Right forelimb (tissue), 1 donor: Measurements from ENCODE around the gene KCTD15.

Experiments used
- DNase-seq: peaks from one replicate; pipeline ENCODE4 v3.0.0-alpha.2; 2018

KCTD15 gene, protein sequence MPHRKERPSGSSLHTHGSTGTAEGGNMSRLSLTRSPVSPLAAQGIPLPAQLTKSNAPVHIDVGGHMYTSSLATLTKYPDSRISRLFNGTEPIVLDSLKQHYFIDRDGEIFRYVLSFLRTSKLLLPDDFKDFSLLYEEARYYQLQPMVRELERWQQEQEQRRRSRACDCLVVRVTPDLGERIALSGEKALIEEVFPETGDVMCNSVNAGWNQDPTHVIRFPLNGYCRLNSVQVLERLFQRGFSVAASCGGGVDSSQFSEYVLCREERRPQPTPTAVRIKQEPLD

DNA sequence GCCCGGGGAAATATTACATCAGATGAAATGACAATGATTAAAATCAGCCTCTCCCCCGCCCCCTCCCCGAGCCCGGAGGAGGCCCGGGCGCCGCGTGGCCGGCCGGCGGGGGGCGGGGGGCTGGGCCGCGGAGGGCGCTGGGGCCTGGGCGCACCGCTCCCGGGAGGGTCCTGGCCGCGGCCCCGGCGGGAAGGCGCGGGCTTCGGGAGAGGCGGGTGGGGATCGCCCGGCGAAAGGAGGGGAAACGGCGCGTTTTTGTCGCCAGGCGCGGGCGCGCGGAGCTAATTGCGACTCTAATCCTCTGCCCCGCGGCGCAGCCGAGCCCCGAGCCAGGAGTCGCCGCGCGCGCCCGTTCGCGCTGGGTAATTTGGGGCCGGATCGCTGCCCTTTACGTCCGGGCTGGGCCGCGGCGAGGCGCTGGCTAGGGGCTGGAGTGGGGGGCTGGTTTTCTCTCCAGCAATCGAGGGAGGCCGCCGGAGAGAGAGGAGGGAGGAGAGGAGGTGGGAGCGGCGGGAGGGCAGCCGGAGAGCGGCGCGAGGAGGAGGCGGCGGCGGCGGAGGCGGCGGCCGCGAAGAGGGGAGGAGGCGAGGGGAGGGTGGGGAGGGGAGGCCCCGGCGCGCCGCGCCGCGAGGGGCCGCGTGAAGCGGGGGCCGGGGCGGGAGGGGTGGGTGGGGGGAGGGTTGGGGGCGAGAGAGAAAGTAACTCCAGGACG is at the start of gene KCTD15:
KCTD15 (plus strand) TSS at position 707 of the 712 bp plus-strand sequence. CDS start 3,585 bp downstream, outside the sequence.
- DNase-seq = peak; percentile 82

DNA sequence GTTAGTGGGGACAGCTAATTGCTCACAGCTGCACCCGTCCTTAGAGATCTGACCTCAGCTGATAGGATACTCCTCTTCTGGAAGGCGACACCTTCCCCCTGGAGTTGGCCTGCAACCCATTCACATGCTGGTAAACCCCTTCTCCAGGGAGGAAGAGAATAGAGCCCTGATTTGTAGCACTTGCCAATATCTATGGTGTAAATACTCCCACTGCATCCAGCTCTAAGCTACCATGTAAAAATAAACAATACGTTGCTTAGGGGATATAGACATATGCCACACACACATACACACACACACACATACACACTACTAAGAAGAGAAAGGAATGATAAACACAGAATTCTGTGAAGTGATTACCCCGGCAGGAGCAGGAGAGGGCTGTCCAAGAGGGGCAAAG is 49.4 kb upstream of the KCTD15 start:
- no peak for DNase-seq

DNA sequence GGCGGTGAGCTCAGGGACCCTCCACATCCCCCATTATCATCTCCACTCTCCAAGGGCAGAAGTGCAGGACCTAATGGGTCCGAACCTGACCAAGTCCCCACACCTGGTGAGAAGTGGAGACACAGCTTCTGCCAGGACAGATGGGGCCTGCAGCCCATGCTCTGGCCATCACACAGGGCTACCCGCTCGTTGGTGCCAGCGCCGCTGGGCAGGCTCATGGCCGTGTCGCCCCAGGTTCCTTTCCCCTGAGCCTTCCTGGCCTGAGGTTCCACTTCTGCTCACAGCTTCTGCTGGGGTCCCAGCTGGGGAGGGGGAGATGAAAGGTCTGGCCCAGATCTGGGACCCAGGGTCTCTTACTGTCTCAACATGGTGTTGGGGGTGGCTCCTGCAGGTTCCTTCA is 48.4 kb upstream of the KCTD15 start:
- DNase-seq = no peak

DNA sequence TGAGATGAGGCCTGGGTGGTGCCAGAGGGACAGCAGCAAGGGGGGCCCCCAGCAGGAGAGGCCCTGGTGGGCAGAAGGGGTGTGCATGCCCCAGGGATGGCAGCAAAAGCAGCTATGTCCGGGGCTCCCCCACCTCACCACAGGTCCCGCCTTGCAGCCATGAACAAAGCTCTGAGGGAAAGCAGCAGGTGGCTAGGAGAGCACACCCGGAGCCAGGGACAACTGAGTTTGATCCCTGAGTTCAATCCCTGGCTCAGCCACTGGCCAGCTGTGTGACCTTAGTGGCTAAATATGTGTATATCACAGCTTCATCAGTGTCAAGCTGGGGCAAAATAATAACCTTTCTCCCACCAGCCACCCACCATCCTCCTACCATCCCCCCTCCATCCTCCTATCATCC is 47.7 kb upstream of the KCTD15 start:
- no peak for DNase-seq

DNA sequence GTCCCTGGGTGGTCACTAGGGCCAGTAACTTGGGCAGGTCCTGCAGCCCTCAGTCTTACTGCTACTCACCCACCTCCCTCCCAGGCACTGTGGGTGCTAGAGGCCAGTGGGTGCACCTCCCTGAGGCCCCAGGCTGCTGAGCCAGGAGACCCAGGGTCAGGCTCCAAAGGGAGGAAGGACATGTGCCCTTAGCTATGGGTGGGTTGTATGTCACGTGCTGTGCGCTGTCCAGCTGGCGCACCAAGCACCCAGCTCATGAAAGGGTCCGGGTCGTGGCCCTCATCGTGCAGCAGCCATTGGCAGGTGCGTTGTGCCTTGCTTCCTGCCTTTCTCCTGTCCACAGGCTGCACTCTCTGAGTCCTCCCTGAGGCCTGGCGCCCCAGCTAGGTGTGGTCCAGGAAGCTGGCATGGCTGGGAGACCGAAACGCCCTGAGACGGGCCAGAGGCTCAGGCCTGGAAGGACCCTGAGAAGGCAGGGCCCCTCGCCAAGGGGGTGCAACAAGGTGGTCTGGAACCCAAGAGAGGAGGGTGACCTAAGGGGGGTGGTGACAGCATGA is 47.0 kb upstream of the KCTD15 start:
- DNase-seq = no peak

DNA sequence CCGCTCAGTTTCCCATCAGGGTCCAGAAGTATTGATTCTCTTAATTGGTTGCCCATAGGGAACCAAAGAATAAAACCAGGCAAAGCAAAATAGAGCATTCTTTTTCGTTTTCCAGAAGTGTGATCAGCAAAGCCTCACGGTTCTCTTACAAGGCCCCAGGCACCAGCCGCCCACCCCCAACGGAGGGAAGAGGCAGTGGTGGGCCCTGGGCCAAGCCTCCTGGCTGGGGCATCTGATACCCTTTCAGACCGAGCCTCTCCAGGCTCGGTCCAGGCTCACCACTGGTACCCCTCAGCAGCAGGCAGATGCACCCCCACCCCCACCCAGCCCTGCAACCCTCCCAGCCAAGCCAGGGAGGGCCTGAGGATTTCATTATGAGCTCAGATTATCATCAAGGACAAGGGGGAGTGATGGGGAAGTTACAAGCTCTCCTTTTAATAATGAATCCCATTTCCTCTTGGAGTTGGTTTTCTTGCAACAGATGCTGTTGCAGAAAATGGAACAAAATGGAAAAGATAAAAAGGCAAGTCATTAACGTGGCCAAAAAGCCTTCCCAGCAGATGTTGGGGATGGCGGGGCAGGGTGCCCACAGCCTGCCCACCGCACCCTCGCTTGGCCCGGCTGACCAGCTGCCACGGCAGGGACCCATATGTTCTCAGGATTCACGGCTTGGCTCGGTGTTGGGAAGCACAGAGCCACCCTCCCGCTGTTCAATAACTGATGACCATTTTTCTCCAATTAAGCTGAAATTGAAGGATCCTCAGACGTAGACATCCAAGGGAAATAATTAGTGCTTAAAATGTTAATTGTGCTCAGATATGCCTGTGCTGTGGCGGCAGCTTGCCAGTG is 45.9 kb upstream of the KCTD15 start:
- no peak for DNase-seq

DNA sequence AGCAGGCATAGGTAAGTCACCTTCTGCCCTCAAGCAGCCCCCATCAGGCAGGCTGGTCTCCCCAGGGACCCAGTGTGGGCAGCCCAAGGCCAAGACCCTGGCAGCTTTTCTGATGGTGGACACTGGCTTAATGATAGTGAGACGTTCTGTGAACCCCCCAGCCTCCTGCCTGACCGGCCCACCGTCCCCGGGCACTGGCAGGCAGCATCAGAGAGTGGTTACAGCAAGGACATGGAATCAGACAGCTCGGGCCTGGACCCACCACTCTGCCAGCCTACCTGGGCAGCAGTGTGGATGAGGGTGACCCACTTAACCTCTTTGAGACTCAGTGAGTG is 45.3 kb upstream of the KCTD15 start:
- no peak for DNase-seq

DNA sequence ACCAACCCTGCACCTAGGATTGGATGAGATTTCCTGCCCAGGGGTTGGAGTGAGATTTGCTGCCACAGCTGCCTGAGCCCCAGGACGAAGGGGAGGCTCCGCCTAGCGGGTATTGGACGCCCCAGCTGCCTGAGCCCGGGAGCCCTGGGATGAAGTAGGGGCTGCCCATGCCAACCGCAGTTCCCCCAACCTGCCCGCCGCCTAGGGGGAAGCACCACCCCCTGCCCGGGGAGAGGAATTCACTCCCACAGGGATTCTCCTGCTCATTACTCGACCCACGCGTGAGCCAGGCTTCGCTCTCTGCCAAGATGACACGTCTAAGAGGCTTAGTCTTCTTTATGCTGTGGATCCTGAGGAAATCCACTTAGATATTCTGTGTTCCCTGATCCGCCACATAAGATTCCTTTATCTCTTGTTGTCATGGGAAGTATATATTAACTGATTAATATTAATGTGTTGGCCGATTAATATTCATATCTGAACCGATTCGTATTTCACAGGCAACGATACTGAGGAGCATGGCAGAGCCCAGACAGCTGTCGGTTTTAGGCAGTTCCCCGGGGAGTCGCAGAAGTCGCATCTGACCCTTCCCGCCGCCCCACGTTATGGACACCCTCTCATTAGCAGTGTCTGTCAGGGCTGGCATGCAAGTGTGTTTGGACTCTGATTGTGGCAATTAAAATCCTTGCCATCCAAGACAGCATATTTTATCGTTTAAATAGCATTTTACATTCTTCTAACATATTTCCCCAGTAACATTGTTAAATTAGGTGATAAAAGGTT is 44.5 kb upstream of the KCTD15 start:
- no peak for DNase-seq

DNA sequence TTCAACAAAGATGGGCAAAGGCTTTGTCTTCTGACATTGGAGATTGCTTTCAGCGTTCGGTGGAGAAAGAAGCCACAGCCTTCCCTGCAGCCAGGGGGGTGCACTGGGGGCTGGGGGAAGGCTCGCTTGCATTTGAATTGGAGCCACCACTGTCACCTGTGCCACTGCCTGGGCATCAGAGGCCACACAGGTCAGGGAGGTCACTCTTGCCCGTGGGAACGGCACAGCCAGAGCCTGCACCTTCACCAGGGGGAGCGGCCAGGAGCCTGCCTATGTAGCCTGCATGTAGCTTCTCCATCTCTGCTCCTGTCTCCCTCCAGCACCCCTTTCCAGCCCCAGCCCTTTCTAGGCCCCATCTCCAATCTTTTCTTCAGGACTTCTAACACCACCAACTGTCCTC is 43.7 kb upstream of the KCTD15 start:
- DNase-seq = no peak

DNA sequence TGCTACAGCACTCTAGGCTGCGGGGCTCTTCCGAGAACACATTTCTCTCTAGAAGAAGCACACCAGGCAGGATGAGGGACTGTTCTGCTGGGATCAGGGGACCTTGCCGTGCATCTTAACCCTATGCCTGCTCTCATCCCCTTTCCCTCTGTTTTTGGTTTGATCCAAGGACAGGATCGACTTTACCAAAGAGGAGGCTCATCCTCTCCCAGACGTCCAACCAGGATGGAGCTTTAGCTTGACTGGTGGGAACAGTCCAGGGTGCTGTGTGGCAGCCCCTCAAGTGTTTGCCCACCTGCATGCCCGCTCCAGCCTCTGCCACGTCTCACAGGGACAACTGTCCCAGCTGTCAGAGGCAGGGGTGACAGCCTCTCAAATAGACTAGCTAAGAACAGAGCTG is 42.3 kb upstream of the KCTD15 start:
- DNase-seq = no peak

DNA sequence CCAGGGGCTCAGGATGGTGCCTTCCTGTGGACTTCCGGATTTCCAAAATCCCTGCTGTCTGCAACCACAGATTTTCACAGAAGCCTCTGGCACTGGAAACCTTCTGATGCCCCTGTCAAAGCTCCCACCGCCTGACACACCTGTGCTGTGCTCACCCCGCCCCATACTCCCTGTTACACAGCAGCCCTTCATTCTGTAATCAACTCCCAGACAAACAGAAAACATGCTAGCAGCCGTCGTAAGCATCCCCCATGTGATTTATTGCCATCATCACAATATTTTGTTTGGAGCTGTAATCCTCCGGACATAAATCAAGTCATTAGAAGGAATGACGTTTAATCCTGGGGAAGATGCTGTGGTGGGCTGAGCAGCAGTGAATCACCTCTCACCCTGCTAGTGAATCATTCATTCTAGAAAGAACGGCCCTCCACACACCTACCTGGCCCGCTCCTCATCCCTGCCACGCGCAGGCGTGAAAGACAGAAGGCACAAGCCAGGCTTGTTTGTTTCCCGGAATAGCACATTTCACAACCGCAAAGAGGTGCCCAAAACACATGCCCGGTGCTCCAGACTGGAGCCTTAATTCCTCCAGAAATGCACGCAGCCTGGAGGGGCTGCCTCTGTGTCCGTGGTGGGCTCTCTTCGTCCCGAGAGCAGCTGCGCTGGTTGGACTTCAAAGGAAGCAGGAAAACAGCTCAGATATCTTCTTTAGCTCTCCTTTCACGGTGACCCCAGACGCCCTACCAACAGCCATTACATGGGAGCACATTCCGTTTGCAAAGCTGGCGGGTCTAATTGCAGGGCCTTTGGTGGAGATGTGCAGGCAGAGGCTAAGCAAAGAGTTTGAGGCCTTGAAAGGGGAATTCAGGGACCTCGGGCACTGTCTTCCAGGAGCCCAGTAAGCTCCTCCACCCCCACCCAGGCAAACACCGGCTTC is 41.3 kb upstream of the KCTD15 start:
- no peak for DNase-seq

DNA sequence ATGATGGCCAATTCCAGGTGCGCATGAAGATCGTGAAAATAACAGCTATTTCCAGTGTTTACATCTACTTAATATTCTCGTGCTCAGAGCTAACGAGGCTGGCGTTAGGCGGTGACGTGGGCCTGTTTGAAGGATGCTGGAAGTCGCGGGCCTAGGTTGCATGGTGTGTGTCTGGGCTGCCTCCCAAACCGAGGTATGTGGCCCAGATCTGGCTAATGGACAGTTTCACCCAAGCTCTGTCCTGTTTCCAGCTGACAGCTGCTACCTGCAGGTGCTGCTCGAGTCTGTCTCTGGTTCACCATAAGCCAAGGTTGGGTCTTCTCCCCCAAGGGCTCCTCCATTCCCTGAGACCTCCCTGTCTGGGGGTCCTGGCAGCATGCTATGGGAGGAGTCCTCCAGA is 40.5 kb upstream of the KCTD15 start:
- no peak for DNase-seq

DNA sequence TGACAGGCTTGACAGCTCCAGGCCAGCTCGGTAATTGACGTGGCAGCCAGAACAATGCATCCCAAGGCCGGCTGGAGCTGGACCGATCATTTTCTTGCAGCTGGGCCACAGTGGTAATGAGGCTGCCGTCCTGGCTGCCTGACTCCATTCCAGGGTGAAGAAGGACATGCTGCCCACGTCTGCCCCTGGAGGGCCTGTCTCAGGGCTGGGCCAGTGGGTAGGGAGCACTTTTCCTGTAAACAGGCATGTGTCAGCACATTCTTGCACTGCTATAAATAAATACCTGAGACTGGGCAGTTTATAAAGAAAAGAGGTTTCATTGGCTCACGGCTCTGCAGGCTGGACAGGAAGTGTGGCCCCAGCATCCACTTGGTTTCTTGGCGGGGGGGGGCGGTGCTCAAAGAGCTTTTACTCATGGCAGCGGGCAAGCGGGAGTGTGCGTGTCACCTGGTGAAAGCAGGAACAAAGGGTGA is 38.1 kb upstream of the KCTD15 start:
- no peak for DNase-seq

DNA sequence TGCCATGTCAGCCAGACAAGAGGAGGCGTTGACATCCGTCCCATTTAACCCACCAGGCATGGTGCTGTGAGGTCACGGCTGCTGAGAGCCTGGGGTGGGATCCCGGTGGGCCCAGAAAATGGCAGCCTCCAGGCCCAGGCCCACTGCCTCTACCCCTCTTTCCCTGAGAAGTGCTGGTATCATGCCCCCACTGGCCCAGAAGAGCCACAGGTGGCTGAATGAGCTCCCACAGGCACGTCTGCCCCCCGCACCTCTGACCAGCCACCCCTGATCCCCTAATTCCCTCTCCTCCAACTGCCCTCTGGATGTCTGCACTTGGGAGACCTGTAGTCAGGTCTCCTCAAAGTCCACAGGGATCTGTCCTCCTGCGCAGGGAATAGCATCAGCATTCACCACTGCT is 37.3 kb upstream of the KCTD15 start:
- no peak for DNase-seq

DNA sequence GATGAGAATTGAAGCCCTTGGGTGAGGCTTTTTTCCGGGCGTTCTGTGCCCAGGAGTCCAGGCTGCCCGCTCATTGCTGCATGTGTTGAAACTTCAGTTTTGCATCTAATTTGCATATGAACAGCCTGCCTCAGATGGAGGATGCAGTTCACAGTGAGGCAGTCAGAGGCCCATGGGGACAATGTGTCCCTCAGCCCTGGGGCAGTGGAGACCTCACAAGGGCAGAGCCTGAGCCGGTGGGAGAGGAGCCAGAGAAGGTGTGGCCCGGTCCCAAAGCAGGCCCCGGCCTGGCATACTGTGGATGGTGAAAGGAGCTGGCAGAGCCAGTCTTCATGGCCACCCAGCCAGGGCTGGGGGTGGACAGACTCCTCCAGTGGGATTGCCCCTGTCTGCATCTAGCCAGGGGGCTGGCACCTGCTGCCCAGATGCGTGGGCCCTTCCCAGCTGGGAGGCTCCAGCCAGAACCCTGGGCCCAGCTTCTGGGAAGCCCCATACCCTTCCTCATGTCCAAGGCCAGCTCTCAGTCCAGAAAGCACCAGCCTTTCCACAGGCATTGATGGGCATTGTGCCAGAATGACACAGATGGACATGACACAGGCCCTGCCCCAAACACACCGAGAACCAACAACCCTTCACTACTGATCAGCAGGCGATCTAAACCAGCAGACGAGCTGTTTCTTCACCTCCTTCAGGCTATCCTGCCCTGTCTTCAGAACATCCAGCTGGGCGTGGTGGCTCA is 32.9 kb upstream of the KCTD15 start:
- DNase-seq = no peak

DNA sequence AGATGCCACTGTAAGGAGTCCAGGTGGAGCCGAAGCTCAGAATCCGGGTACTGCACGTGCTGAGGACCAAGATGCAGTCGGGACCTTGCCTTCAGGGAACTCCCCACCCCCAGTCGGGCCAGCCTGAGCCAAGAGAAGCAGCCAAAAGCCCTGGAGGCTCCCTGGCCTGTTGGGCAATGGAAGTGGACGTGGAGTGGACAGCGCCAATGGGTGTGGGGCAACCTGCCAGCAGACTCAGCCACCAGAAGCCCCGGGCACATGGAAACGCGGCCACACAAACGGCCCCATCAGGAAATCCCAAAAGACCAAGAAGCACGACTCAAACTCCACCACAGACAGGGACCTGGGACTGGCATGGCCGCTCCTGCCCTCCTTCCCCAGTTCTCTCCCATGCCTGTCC is 30.0 kb upstream of the KCTD15 start:
- DNase-seq = no peak

DNA sequence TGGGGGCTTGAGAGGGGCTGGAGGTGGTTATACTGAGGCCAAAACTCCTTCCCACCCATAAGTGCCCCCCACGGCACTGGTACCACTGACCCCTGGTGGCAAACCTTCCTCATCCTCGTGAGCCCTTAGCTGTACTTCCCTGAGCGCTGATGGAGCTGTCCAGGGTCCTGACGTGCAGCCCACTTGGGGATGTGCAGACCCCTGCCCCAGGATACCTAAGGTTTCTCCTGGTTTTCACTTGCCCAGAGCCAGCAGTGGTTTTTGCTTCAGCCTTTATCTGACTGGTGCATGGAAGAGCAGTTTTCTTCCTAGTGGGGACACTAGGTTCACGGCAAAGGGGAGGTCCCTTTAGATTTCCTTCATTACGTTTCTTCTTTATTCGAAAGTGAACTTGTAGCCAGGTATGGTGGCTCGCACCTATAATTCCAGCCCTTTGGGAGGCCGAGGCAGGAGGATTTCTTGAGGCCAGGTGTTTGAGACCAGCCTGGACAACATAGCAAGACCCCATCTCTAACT is 28.7 kb upstream of the KCTD15 start:
- peak; percentile 69 for DNase-seq

DNA sequence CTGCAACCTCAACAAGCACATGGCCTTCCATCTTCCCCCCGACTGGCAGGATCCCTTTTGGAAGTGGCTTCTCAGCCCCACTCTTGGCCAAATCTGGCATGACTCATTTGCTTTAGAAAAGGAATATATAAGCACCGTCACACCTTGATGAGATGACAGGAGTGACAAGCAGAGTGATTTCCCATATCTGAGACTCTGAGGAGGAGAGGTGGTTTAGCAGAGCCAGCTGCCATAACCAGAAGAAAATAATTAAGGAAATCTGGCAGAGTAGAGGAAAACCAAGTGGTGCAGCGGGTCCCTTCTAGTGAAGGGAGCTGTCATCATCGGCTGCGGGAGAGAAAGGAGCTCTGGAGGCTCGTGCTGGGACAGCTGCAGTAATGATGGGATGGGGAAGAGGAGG is 27.5 kb upstream of the KCTD15 start:
- no peak for DNase-seq

DNA sequence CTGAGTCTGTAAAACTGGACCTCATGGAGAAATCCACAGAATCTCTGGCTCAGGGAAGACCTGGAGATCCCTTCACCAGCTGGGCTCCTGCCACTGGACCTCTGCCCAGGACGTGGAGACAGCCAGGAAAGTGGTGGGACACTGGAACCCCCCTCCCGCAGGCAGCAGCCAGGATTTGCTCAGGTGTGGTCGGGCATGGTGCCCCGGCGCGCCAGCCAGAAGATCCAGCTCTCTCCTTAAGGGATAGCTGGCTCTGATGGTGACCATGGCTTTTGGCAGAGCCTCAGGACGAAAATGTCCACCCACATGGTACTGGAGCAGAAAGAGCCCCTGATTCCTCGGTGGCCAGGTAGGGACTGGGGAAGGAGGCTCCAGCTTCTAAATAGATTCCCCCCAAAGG is 26.6 kb upstream of the KCTD15 start:
- DNase-seq = no peak

DNA sequence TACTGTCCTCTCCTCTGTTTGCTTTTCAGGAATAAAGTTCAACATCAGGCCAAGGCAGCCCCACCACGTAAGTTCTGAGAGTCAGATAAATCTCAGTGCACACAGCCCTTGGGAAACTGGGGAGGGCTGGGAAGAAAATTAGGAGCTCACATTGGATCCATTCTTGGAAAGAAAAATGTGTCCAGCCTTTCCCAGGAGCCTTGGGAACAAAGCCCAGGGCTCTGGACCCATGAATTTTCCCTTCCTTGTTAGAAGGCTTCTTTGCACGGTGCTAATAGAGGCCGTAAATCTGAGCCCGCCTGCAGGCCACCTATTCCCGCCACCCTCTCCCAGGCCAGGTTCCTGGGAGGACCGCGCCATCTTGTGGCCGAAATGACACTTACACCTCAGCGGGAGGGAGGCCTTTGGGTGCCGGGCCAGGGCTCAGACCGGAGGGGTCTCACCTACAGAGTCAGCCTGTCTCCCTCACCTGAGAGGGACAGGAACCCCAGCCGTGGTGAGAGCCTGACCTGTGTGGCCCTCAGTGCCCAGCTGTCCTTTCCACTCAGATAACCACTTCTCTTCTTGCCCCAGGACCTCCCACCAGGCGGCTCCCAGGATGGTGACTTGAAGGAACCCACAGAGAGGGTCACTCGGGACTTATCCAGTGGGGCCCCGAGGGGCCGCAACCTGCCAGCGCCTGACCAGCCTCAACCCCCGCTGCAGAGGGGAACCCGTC is 25.1 kb upstream of the KCTD15 start:
- DNase-seq = peak; percentile 82
